HG03439 (cell line): ENCODE measurements around the gene NEK1.
"Not testable (repeated sequence)": the region's sequence is repeated elsewhere in the genome, so short reads cannot be mapped to it uniquely, and the experiment has no call there.

Source experiments
- ATAC-seq: cut with Tn5 transposase; IDR thresholded peaks from one replicate; pipeline ENCODE4 v1.9.1; 2021; ENCODE audit warnings: mild to moderate bottlenecking, moderate library complexity; ENCODE audit not compliant: unreplicated experiment

NEK1 gene

GRCh38 chr4:169510617-169511016 is 101.8 kb downstream of the NEK1 start:
- no peak for ATAC-seq

- no peak for ATAC-seq
Measured at GRCh38 chr4:169506903-169507302, 105.5 kb downstream of the NEK1 start.

- not testable (repeated sequence) for ATAC-seq
Measured at GRCh38 chr4:169499907-169500306, 112.5 kb downstream of the NEK1 start.

GRCh38 chr4:169494234-169494633 is 118.1 kb downstream of the NEK1 start:
- ATAC-seq, result not testable (repeated sequence)

GRCh38 chr4:169493164-169493524 is 119.2 kb downstream of the NEK1 start:
- no peak for ATAC-seq

- peak; percentile 77 for ATAC-seq
Measured at GRCh38 chr4:169492436-169493163, 119.8 kb downstream of the NEK1 start.

GRCh38 chr4:169491211-169491610 is 121.2 kb downstream of the NEK1 start:
- ATAC-seq, result no peak

- no peak for ATAC-seq
Measured at GRCh38 chr4:169489306-169489705, 123.1 kb downstream of the NEK1 start.

- no peak for ATAC-seq
Measured at GRCh38 chr4:169485791-169486742, 126.3 kb downstream of the NEK1 start.

GRCh38 chr4:169485086-169485485 is 127.3 kb downstream of the NEK1 start:
- no peak for ATAC-seq

- no peak for ATAC-seq
Measured at GRCh38 chr4:169484485-169484884, 127.9 kb downstream of the NEK1 start.

GRCh38 chr4:169464080-169464479 is 148.3 kb downstream of the NEK1 start:
- ATAC-seq, result no peak

- no peak for ATAC-seq
Measured at GRCh38 chr4:169460081-169460480, 152.3 kb downstream of the NEK1 start.

- ATAC-seq, result no peak
Measured at GRCh38 chr4:169458575-169458974, 153.8 kb downstream of the NEK1 start.

GRCh38 chr4:169452644-169453043 is 159.7 kb downstream of the NEK1 start:
- not testable (repeated sequence) for ATAC-seq

GRCh38 chr4:169448935-169449334 is 163.4 kb downstream of the NEK1 start:
- ATAC-seq, result not testable (repeated sequence)

GRCh38 chr4:169446824-169447223 is 165.6 kb downstream of the NEK1 start:
- ATAC-seq, result no peak

GRCh38 chr4:169443748-169444147 is 168.6 kb downstream of the NEK1 start:
- ATAC-seq, result no peak

- ATAC-seq, result no peak
Measured at GRCh38 chr4:169440446-169440845, 171.9 kb downstream of the NEK1 start.

GRCh38 chr4:169439244-169439643 is 173.1 kb downstream of the NEK1 start:
- no peak for ATAC-seq

- peak; percentile 45 for ATAC-seq
Measured at GRCh38 chr4:169438057-169438480, 174.3 kb downstream of the NEK1 start.
